Cardiac septum (tissue), 1 donor: ENCODE measurements around the gene PTPRD. TPM values are rescaled to one million over a fixed set of nuclear protein-coding genes. Genes with fewer than 3 reads are reported as not detected.

Experiments used
- DNase-seq: peaks from one replicate; pipeline ENCODE4 v3.0.0-alpha.2; 2020; ENCODE audit warnings: low spot score
- intact Hi-C: fragments of 100-400 bp; cut with DNase I; formaldehyde crosslinking; loops from one replicate; pipeline ENCODE4 v1.14.0; 2022
- total RNA-seq: library from RNA; stranded (reverse); fragmentation: NEBNext Ultra II Directional; extraction: Animal tissue kit (Norgen Biotek cat#: 25700); gene quantifications from one replicate; pipeline ENCODE4 v1.2.1, GENCODE V29; 2021
- donor health status: DM: no; HTN: no; CAD: no.

Gene PTPRD
- total RNA-seq, 1 donor from 2014 or later, result 13.0 TPM

GRCh38 chr9:10008101-10008799, 604.6 kb downstream of the PTPRD start:
- no peak for DNase-seq
- intact Hi-C loops, result no loop called here

DNA sequence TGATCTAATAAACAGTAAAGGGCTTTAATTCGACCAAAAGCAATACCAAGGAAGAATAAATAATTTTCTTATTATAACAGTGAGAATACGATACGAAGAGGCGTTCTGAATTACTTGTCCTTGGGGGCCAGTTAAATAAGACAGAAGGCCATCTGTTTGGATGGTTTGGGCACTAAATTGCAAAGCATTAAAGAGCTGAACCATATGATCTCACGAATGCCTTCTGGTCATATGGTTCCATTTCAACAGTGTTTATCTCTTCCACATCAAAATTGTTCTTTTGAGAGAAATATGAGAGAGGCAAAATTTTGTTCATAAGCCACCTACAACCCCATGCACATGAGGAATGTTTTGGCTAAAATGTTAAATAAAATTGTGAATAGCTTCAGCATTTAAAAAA, 605.4 kb downstream of the PTPRD start:
- DNase-seq, result no peak
- intact Hi-C loops, result no loop called here

DNA sequence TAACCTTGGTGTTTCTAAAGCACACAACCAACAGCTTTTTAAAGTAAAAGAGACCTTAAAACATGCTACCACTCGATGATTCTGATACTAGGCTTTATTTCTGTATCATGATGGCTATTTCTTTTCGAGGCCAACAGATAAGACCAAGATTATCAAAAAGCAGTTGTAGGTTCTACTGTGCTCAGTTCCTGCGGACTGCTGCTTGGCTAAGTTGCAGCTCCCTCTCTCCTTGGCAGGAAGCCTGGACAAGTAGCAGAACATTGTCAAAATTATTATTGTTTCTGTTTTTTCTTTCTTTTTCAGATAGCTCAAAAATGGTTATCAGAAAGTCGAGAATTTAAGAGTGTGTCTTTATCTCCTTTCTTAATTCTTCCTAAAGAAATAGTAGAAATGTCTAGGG, 607.6 kb downstream of the PTPRD start:
- intact Hi-C loops, result no loop called here
- no peak for DNase-seq

GRCh38 chr9:10003047-10003446, 609.8 kb downstream of the PTPRD start:
- no peak for DNase-seq
- intact Hi-C loops, result no loop called here

- no peak for DNase-seq
- intact Hi-C loops, result no loop called here
These were observed 612.1 kb downstream of the PTPRD start for GRCh38 chr9:10000669-10001068.

DNA sequence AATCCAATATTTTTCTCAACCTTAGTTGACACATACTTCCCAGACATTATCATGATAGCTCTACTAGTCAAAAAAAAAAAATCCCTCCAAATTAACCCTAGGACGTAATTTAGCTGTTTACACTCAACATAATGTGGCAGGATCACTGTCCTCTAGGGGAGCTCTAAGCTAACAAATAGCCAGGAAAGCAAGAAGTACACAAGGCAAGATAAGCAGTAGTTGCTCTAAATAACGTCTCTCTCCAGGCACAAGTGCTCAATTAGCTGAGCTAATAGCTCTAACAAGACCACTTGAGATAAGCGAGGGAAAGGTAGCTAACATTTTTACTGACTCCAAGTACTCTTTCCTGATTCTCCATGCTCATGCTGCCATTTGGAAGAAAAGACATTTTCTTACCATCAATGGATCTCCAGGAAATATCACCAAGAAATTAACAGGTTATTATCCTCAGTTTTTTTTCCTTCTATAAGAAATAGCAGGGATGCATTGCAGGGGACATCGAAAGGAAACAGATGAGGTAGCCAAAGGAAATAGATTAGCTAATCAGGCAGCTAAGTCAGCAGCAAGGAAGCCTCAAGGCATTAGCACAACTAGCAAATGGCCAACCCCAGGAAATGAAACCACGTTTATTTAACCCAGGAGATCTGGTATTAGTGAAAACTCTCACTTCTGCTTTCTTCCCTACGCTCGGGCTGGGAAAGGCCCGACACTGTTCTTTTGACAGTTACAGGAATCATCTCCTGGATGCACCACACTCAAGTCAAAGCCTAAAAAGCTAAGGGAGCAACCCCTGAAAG, 614.1 kb downstream of the PTPRD start:
- intact Hi-C loops, result no loop called here
- no peak for DNase-seq

DNA sequence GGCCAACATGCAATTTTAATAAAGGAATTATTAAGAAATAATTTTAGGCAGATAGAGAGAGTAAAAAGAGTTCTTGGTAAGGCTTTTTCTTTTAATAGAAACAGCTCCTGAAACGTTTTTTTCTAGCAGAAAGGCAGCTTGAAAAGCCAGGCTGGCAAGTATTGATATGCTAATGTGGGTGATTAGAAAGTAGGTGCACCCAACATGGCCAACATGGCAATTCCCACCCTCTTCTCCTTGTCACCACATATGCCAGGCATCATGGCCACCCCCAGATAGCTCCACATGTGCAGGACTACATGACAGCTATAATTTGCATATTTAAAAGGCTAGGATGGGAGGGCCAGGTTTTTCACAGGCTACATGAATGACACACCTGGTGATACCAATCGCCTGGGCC, 615.2 kb downstream of the PTPRD start:
- no peak for DNase-seq
- intact Hi-C loops, result no loop called here

- intact Hi-C loops, result no loop called here
- DNase-seq, result no peak
These were observed 616.5 kb downstream of the PTPRD start for GRCh38 chr9:9996259-9996658.

GRCh38 chr9:9992936-9993335, 619.9 kb downstream of the PTPRD start:
- intact Hi-C loops, result no loop called here
- DNase-seq, result no peak

- intact Hi-C loops, result no loop called here
- DNase-seq, result no peak
These were observed 639.7 kb downstream of the PTPRD start for GRCh38 chr9:9973062-9973461.

GRCh38 chr9:9970514-9970913, 642.3 kb downstream of the PTPRD start:
- intact Hi-C loops, result no loop called here
- no peak for DNase-seq

DNA sequence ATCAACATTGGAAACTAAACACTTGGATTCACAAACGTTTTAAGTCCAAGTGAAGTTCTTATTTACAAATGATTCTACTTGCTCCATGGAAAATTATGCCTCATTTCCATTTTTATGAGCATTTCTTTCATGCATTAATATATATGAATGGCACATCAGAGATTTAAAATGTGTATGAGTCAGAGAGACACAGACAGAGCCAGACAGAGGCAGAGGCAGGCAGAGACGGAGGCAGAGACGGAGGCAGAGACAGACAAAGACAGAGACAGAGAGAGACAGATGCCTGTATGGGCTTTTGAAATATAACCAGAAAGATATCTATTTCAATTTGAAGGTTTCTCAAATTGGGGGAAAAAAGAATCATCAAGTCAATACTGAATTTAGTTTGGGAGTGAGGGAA, 649.0 kb downstream of the PTPRD start:
- intact Hi-C loops, result no loop called here

DNA sequence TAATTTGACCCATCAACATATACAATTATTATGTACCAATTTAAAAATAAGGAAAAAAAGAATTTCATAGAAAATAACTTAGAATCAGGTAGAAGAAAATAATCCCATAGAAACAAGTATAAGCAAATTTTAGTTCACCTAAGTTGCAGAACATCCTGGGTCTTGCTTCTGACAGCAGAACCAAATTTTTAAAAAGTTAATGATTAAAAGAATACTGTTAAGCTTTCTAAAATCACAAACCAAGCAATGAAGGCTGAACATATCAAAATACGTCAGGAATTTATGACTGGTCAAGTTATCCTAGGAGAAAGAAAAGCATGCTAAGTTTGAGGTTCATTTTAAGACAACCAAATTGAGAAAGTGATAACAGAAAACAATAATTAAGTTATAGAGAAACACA, 650.9 kb downstream of the PTPRD start:
- DNase-seq, result no peak
- intact Hi-C loops, result no loop called here

More for the DNA sequence above, 649.0 kb downstream of the PTPRD start:
- DNase-seq, result no peak

GRCh38 chr9:9961487-9961886, 651.3 kb downstream of the PTPRD start:
- intact Hi-C loops, result no loop called here
- DNase-seq, result no peak

GRCh38 chr9:9951556-9952160, 661.1 kb downstream of the PTPRD start:
- no peak for DNase-seq
- intact Hi-C loops, result no loop called here

GRCh38 chr9:9950813-9951212, 662.0 kb downstream of the PTPRD start:
- no peak for DNase-seq
- intact Hi-C loops, result no loop called here

GRCh38 chr9:9949978-9950377, 662.8 kb downstream of the PTPRD start:
- no peak for DNase-seq
- intact Hi-C loops, result loop anchor here (10.0 kb wide), 1 partner anchor 345 kb away; no protein-coding TSS in a partner anchor

- intact Hi-C loops, result loop anchor here (10.0 kb wide), 1 partner anchor 345 kb away; no protein-coding TSS in a partner anchor
- no peak for DNase-seq
These were observed 663.4 kb downstream of the PTPRD start for GRCh38 chr9:9949368-9949767.

DNA sequence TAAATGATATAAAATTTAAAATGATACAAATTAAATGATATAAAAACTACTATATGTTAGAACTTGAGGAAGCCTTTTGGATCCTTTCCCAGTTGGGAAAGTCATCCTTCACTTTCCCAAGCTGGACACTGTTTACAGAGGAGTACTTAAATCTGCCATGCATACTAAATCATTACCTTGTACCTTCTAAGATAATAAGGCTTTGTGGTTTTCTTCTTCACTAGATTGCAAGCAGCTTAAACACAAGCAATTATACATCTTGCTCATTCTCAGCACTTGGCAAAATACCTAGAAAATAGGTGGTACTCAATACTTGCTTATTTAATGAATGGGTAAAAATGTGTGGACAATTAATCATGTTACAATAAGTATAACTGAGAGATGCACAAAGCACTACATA, 666.8 kb downstream of the PTPRD start:
- intact Hi-C loops, result loop anchor here (10.0 kb wide), 1 partner anchor 341 kb away; no protein-coding TSS in a partner anchor
- no peak for DNase-seq

DNA sequence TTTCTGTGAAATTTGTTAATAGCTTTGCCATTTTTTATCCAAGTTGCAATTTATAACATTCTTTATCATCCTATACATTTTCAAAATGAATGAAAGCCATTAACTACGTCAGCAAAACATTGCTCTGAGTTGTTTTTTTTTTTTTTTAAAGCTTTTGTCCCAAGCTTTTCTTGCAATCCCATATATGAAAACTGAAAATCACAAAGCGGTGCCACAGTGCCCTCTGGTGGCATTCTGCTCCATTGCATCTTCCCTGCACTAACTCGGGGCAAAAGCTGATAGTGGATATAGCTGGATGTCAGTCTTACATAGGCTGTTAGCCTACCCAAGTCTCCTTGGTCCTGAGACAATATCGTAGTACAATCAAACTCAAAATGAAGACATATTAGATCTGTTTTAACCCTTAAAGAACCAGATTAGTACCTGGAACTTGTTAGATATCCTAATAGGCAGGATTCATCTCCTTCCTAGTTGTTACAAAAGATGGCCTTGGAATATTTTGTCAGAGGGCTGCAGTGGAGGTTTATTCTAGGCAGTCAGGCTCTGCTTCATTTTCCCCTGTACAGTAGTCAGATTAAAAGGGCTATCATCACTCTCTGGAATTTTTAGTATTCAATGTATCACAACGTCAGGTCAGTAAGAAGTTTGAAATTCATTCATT, 669.9 kb downstream of the PTPRD start:
- intact Hi-C loops, result loop anchor here (10.0 kb wide), 1 partner anchor 338 kb away; no protein-coding TSS in a partner anchor

More for the DNA sequence above, 669.9 kb downstream of the PTPRD start:
- DNase-seq, result peak; percentile 75
